Body of pancreas (tissue), 4 donors: ENCODE data around the gene PLEKHA7.

Experiments used
- POLR2A ChIP-seq, 3 donors: fragments of 450-650 bp; IDR thresholded peaks; one replicate each; pipeline ENCODE4 v1.6.1; 2016; ENCODE audit warnings: antibody characterized with exemption in 3 of 3, mild to moderate bottlenecking in 2 of 3
- TF ChIP-seq, protein P1 (sequence below), 7 experiments: fragments of 450-650 bp in 4 of 7; fragments of 200-600 bp in 3 of 7; sonication (generic) in 3 of 7; IDR thresholded peaks; one replicate each; pipeline ENCODE4 v1.5.1; 2016 to 2019; ENCODE audit warnings: antibody characterized with exemption in 7 of 7

DNA sequence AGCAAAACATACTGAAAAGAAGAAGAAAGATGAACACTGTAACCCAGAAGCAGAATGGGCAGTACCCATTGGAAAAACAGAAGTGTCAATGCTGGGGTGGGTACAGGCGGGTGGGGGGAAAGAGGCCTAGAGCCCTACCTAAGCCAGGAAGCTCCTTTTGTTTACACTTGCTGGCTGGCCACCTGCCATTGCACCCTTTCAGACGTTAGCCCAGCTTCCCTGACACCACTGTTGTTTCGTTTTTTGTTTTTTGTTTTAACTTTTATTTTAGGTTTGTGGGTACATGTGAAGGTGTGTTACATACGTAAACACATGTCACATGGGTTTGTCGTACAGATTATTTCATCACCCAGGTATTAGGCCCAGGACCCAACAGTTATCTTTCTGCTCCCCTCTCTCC is 55.4 kb downstream of the PLEKHA7 start:
- TF ChIP-seq, protein P1, sequence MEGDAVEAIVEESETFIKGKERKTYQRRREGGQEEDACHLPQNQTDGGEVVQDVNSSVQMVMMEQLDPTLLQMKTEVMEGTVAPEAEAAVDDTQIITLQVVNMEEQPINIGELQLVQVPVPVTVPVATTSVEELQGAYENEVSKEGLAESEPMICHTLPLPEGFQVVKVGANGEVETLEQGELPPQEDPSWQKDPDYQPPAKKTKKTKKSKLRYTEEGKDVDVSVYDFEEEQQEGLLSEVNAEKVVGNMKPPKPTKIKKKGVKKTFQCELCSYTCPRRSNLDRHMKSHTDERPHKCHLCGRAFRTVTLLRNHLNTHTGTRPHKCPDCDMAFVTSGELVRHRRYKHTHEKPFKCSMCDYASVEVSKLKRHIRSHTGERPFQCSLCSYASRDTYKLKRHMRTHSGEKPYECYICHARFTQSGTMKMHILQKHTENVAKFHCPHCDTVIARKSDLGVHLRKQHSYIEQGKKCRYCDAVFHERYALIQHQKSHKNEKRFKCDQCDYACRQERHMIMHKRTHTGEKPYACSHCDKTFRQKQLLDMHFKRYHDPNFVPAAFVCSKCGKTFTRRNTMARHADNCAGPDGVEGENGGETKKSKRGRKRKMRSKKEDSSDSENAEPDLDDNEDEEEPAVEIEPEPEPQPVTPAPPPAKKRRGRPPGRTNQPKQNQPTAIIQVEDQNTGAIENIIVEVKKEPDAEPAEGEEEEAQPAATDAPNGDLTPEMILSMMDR (IDR thresholded peaks at IDR 0.05), result no peak
- no peak for TF ChIP-seq POLR2A (IDR thresholded peaks at IDR 0.05)
